NCI-H345 treated with DMSO at 0.1 percent for 48 hours (cell line): ENCODE data around the gene DDT.
"Not testable (repeated sequence)": the region's sequence is repeated elsewhere in the genome, so short reads cannot be mapped to it uniquely, and the experiment has no call there.

Source experiments
- DNase-seq: peaks from one replicate; lab custom pipeline; 2025; ENCODE audit not compliant: unreplicated experiment; lab: John Stamatoyannopoulos, UW

The DDT gene

GRCh38 chr22:23989583-23990244 lies 15.5 kb upstream of the DDT start:
- not testable (repeated sequence) for DNase-seq

DNA sequence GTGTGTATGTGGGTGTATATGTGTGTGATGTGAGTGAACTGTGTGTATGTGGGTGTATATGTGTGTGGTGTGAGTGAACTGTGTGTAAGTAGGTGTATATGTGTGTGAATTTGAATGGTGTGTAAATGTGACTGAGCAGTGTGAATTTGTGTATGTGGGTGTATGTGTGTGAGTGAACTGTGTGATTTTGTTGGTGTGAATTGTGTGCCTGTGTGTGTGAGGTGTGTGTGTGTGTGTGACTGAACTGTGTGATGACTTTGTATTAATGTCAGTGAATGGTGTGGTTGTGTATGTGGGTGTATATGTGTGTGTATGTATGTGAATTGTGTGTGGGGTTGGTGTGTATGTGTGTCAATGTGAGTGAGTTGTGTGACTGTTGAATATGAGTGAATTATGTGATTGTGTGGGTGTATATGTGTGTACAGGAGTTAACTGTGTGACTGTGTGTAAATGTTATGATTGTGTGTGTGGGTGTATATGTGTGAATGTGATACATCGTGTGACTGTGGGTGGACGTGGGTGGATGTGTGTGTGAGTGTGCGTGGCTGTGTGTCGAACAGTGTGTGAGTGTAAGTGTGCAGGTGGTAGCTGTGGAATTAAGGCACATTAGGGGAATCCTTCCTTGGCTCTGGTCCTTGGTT lies 12.4 kb upstream of the DDT start:
- not testable (repeated sequence) for DNase-seq

- DNase-seq = not testable (repeated sequence)
Observed at GRCh38 chr22:23986089-23986488, 11.8 kb upstream of the DDT start.

DNA sequence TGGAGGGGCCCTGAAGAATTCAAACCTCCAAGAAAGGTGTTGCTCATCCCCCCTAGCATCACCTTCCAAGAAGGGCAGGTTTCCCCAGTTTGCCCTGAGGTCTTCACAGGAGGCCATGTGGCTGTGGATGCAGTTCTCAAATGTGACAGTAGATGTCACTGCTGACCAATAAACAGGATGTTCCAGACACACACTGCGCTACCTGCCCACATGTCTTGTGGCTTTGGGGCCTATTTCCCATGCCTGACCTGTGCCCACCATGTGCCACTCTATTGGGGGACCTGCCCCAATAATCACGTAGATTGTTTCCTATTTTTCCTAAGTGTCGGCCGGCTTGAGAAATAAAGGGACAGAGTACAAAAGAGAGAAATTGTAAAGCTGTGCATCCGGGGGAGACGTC lies 10.2 kb upstream of the DDT start:
- peak; percentile 10 for DNase-seq

DNA sequence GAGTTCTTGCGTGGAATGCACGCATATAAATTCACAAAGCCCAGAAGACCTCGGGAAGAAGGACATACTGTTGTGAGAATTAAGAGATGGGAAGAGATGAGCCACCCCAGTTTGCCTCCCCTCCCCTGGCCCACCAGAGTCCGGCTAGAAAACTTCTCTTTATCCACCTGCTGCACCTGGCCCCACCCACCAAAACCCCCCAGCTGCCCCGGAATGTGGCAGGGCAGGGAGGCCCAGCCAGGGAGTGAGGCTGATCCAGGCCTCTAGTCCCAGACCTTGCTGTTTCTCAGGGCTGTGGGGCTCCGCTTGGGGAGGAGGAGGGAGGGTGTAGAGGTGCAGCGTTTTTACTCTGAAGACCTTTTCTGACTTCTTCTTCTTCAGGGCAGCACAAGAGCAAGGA lies 6.3 kb upstream of the DDT start:
- not testable (repeated sequence) for DNase-seq

GRCh38 chr22:23979557-23980240 lies 5.5 kb upstream of the DDT start, which contains the start of gene GSTT2:
Gene GSTT2 (plus strand): TSS chr22:23980134.
- DNase-seq = not testable (repeated sequence)

GRCh38 chr22:23977304-23977703 lies 3.1 kb upstream of the DDT start:
- DNase-seq = not testable (repeated sequence)

DNA sequence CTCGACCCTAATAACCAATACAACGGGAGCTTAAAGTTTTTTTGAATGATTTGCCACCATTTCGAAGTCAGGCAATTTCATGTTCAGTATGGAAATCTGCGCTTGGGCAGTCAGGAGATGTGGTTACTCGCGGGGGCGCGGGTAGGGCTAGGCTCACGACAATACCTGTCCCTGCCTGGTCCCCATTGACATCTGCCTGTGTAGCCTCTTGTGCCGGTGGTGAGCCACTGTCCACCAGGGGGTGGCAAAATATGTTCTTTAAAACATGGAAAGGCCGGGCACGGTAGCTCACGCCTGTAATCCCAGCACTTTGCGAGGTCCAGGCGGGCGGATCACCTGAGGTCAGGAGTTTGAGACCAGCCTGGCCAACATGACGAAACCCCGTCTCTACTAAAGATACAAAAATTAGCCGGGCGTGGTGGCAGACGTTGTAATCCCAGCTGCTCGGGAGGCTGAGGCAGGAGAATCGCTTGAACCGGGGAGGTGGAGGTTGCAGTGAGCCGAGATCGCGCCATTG lies 653 bp upstream of the DDT start:
- DNase-seq = not testable (repeated sequence)

GRCh38 chr22:23971927-23972326 lies 2.3 kb downstream of the DDT start:
- DNase-seq = not testable (repeated sequence)

DNA sequence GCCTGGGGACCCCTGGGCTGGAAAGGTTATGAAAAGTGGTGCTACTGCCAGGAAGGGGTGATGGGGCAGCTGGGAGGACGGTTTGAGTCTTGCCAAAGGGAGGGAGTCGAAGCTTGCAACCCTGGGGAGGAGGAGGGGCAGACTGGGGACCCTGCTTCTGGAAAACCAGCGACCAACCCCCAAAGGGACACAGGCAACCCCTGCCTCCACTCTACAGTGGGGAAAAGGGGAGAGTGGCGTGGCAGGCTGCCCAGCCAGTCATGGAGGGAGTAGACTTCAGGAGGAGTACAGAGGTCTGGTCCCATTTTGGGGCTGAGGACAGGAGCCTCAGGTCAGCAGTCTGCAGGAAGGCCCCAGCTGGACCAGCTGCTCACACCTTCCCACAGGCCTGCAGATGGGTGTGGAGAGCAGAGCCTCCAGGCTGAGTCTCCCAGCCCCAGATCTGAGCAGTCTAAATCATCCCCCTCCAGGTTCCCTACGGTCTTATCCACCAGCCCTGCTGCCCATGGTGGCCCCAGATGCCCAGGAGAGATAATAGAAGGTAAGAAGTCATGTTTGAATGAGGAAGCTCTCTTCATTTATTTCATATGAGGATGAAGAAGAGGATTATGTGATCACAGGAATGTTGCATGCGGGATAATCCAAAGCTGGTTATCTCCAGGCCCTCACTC lies 3.3 kb downstream of the DDT start:
- DNase-seq = no peak

DNA sequence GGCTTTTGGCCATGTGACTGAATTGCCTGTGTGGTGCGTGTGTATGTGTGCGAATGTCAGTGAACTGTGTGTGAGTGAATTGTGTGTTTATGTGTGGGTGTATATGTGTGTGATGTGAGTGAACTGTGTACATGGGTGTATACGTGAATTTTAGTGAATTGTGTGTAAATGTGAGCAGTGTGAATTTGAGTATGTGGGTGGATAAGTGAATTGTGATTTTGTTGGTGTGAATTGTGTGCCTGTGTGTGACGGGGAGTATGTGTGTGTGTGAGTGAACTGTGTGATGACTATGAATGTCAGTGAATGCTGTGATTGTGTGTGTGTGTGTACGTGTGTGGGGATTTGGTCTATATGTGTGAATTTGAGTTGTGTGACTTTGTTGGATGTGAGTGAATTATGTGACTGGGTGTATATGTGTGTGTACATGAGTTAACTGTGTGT lies 4.0 kb downstream of the DDT start:
- DNase-seq = no peak

GRCh38 chr22:23969071-23969470 lies 5.2 kb downstream of the DDT start:
- DNase-seq = no peak

GRCh38 chr22:23966568-23966967 lies 7.7 kb downstream of the DDT start, which contains the start of gene DDTL:
Gene DDTL (plus strand): TSS chr22:23966888. CDS start chr22:23966915, 27 bp downstream.
- not testable (repeated sequence) for DNase-seq

GRCh38 chr22:23966094-23966493 lies 8.1 kb downstream of the DDT start:
- not testable (repeated sequence) for DNase-seq

DNA sequence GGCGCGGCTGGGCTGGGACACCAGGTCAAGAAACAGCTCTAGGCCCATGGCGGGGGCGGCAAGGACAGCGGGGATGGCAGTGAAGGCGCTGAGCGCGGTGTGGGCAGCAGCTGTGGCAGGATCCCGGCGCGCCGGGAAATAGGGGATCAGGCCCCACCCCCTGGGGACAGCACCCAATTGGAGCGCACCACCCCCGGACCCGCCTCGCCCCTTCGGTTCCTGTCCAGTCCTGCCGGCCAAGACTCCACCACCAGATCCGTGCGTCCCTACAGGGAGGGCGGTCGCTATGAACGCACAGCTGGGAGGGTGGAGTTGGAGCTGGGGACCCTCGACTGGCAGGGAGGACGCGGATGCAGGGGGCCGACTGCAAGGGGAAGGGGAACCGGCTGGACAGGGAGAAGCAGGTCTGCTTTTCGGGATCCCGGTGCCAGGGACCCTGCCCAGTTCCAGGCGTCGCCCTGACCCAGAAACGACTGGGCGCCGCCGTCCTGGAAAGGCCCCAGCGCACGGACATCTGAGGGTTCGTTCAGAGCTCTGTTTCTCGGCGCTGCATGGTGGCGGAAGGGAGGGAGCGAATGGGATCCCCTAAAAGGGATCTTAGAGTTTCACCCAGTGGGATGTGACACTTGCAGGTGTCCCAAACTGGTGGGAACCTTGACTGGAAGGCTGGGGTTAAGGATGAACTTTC lies 13.0 kb downstream of the DDT start, which contains the start of gene GSTT2B:
Gene GSTT2B, minus strand, starts transcription at position 112 of the 688 bp plus-strand sequence. Its CDS starts 64 bp downstream, at position 48.
- DNase-seq = not testable (repeated sequence)

GRCh38 chr22:23956301-23956900 lies 17.8 kb downstream of the DDT start:
- peak; percentile 58 for DNase-seq

- DNase-seq = not testable (repeated sequence)
Observed at GRCh38 chr22:23955886-23956285, 18.4 kb downstream of the DDT start.

GRCh38 chr22:23954991-23955305 lies 19.3 kb downstream of the DDT start:
- DNase-seq = not testable (repeated sequence)

- not testable (repeated sequence) for DNase-seq
Observed at GRCh38 chr22:23954193-23954990, 19.8 kb downstream of the DDT start.
